Endothelial cell of umbilical vein (primary cell): Measurements from ENCODE around the gene UPB1.

Experiments used
- CTCF ChIP-seq, 2 donors: IDR thresholded peaks; 1 replicate in 1 of 2; 2 replicates in 1 of 2; pipeline ENCODE4 v1.5.1; 2011; ENCODE audit warnings: low read length in 2 of 2, mild to moderate bottlenecking in 2 of 2, moderate library complexity in 2 of 2, control low read depth in 1 of 2, inconsistent platforms in 1 of 2, low read depth in 1 of 2; ENCODE audit not compliant: insufficient read depth in 1 of 2; ENCODE audit errors: extremely low read depth in 1 of 2
- EZH2 ChIP-seq: IDR thresholded peaks from 2 replicates; pipeline ENCODE4 v1.6.1; 2012; ENCODE audit warnings: borderline replicate concordance, low read depth, mild to moderate bottlenecking, moderate library complexity, low read length, inconsistent platforms; ENCODE audit not compliant: severe bottlenecking
- MYC ChIP-seq: IDR thresholded peaks from one replicate; pipeline ENCODE4 v1.6.1; 2011; ENCODE audit warnings: mild to moderate bottlenecking, low read depth, low read length
- POLR2A ChIP-seq: IDR thresholded peaks from 2 replicates; pipeline ENCODE4 v1.6.1; 2012; ENCODE audit warnings: low read depth, mild to moderate bottlenecking, control low read depth, low read length
- POLR2AphosphoS5 ChIP-seq: IDR thresholded peaks from 2 replicates; pipeline ENCODE4 v1.6.1; 2012; ENCODE audit warnings: low read depth, mild to moderate bottlenecking, control low read depth, low read length, moderate library complexity; ENCODE audit not compliant: insufficient read depth

GRCh38 chr22:24571266-24571665 lies 76.1 kb downstream of the UPB1 start:
- TF ChIP-seq POLR2AphosphoS5 = no peak
- no peak for TF ChIP-seq CTCF (IDR thresholded peaks at IDR 0.05; ENCODE audit: extremely low read depth in 1 of 2, insufficient read depth in 1 of 2, low read depth in 1 of 2, low read length in 2 of 2)
- no peak for TF ChIP-seq EZH2
- no peak for TF ChIP-seq MYC
- no peak for TF ChIP-seq POLR2A
